Mucosa of descending colon (tissue), 3 donors: ENCODE measurements around the gene SLC51B. TPM values are rescaled to one million over a fixed set of nuclear protein-coding genes. Genes with fewer than 3 reads are reported as not detected.
A peak's percentile ranks its signal among the peaks of the same experiment; 100 is the strongest.

Experiments used
- ATAC-seq: fragments of 200-7000 bp; cut with Tn5 transposase; one replicate; pipeline ENCODE4 v1.9.1; 2020; ENCODE audit warnings: mild to moderate bottlenecking, moderate library complexity
- DNase-seq, 3 donors: peaks; one replicate each; pipeline ENCODE4 v3.0.0-alpha.2; 2020
- H3K36me3 ChIP-seq: fragments of 200-600 bp; one replicate; pipeline ENCODE4 v1.8.0; 2021; ENCODE audit warnings: low read depth, mild to moderate bottlenecking
- H3K4me1 ChIP-seq: fragments of 200-600 bp; one replicate; pipeline ENCODE4 v1.8.0; 2021; ENCODE audit warnings: low read depth, mild to moderate bottlenecking
- H3K4me3 ChIP-seq: fragments of 200-600 bp; one replicate; pipeline ENCODE4 v1.8.0; 2021; ENCODE audit warnings: mild to moderate bottlenecking
- H3K9me3 ChIP-seq: fragments of 200-600 bp; one replicate; pipeline ENCODE4 v1.8.0; 2021; ENCODE audit warnings: mild to moderate bottlenecking
- intact Hi-C, 2 donors: fragments of 100-400 bp; cut with DNase I in 1 of 2; cut with micrococcal nuclease in 1 of 2; formaldehyde crosslinking; loops; one replicate each; pipeline versions ENCODE4 v1.11.0 to v1.11.1; 2022; cut with DNase I, micrococcal nuclease
- total RNA-seq, 3 donors: library from RNA; stranded (reverse); fragmentation: NEBNext Ultra II Directional in 2 of 3; extraction: Animal tissue kit (Norgen Biotek cat#: 25700) in 2 of 3; gene quantifications; one replicate each; pipeline versions ENCODE4 v1.2.1 to v1.2.4, GENCODE V29; 2021 to 2023
- TF ChIP-seq, protein P1 (sequence below): fragments of 200-600 bp; IDR thresholded peaks from one replicate; pipeline ENCODE4 v1.8.0; 2022; ENCODE audit warnings: antibody characterized with exemption, mild to moderate bottlenecking
- donor health status: DM: no; HTN: no; CAD: no; lungs with moderate emphysema.
- donor health status: DM: no; HTN: no; CAD: no.
- donor health status: DM: no; HTN: yes; CAD: no.

Gene SLC51B
- total RNA-seq, 3 donors from 2014 or later, result 70.1 to 157 (median 76.2) TPM

GRCh38 chr15:65087411-65087810 lies 42.2 kb downstream of the SLC51B start:
- TF ChIP-seq, protein P1, sequence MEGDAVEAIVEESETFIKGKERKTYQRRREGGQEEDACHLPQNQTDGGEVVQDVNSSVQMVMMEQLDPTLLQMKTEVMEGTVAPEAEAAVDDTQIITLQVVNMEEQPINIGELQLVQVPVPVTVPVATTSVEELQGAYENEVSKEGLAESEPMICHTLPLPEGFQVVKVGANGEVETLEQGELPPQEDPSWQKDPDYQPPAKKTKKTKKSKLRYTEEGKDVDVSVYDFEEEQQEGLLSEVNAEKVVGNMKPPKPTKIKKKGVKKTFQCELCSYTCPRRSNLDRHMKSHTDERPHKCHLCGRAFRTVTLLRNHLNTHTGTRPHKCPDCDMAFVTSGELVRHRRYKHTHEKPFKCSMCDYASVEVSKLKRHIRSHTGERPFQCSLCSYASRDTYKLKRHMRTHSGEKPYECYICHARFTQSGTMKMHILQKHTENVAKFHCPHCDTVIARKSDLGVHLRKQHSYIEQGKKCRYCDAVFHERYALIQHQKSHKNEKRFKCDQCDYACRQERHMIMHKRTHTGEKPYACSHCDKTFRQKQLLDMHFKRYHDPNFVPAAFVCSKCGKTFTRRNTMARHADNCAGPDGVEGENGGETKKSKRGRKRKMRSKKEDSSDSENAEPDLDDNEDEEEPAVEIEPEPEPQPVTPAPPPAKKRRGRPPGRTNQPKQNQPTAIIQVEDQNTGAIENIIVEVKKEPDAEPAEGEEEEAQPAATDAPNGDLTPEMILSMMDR, result no peak
- no peak overlapping the region for H3K4me3 ChIP-seq
- peaks cover 27% of the 10 kb centered on the region for H3K4me1 ChIP-seq
- H3K9me3 ChIP-seq, result no peaks in the 10 kb centered on the region
- no peaks in the 10 kb centered on the region for H3K36me3 ChIP-seq
- ATAC-seq, result no peak
- DNase-seq, result no peak
- intact Hi-C loops, result loop anchor here in 1 of 2 donors (10.0 kb wide), 1 partner anchor 53 kb away; no protein-coding TSS in a partner anchor

GRCh38 chr15:65087873-65088642 lies 42.9 kb downstream of the SLC51B start:
- DNase-seq, result peak in 2 of 3 donors; percentile 74 to 78
- peak; percentile 70 for ATAC-seq
- Histone ChIP-seq H3K4me3 (no peak overlapping the region), H3K4me1 (peaks cover 24% of the 10 kb centered on the region), H3K36me3 (no peaks in the 10 kb centered on the region), H3K9me3 (no peaks in the 10 kb centered on the region)
- intact Hi-C loops, result loop anchor here in 1 of 2 donors (10.0 kb wide), 1 partner anchor 53 kb away; no protein-coding TSS in a partner anchor
- TF ChIP-seq, protein P1, result no peak

DNA sequence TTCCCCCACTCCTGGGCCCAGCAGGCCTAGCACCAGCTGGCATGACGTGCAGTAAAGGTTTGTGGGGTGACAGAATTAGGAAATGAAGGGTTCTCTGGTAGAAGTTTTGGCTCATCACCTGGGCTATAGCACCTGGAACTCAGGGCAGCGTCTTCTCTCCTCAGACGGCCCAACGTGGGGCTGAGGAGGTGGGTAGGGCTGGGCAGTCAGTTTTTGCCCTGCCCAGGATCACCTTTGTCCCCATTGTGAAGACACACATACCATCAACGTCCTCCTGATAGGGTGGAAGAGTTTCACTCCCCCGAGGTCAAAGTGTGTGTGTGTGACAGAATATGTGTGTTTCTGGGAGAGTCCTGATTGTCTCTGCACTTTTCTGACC lies 43.4 kb downstream of the SLC51B start:
- Histone ChIP-seq H3K9me3 (no peaks in the 10 kb centered on the region), H3K4me3 (no peak overlapping the region), H3K4me1 (peaks cover 24% of the 10 kb centered on the region), H3K36me3 (no peaks in the 10 kb centered on the region)
- intact Hi-C loops, result loop anchor here in 1 of 2 donors (10.0 kb wide), 1 partner anchor 54 kb away; no protein-coding TSS in a partner anchor
- TF ChIP-seq, protein P1, result no peak
- ATAC-seq (peak; percentile 91), DNase-seq (peak in 2 of 3 donors; percentile 73 to 79)

- Histone ChIP-seq H3K36me3 (no peaks in the 10 kb centered on the region), H3K9me3 (no peaks in the 10 kb centered on the region), H3K4me1 (peaks cover 24% of the 10 kb centered on the region), H3K4me3 (no peak overlapping the region)
- no peak for DNase-seq
- intact Hi-C loops, result loop anchor here in 1 of 2 donors (10.0 kb wide), 1 partner anchor 55 kb away; no protein-coding TSS in a partner anchor
- ATAC-seq, result no peak
- TF ChIP-seq, protein P1, result no peak
These were observed 44.1 kb downstream of the SLC51B start for GRCh38 chr15:65089206-65089824.

- TF ChIP-seq, protein P1, result no peak
- intact Hi-C loops, result no loop called here
- Histone ChIP-seq H3K36me3 (no peaks in the 10 kb centered on the region), H3K4me3 (no peak overlapping the region), H3K4me1 (peaks cover 24% of the 10 kb centered on the region), H3K9me3 (no peaks in the 10 kb centered on the region)
- DNase-seq, result no peak
- ATAC-seq, result no peak
These were observed 47.0 kb downstream of the SLC51B start for GRCh38 chr15:65091946-65092770.
